HL-60/S4 (cell line): ENCODE results near the gene CRYGB.
"Not testable (repeated sequence)": the region's sequence is repeated elsewhere in the genome, so short reads cannot be mapped to it uniquely, and the experiment has no call there.

ENCODE experiments used
- in situ Hi-C: fragments of 300-500 bp; cut with MboI; formaldehyde crosslinking; loops from 2 replicates; pipeline ENCODE4 v1.14.3; 2022; ENCODE audit warnings: low sequenced_read_pairs

The CRYGB gene

GRCh38 chr2:208150956-208151355, 5.0 kb upstream of the CRYGB start:
- in situ Hi-C loops, result no loop called here

- in situ Hi-C loops, result no loop called here
Observed at GRCh38 chr2:208150094-208150493, 4.1 kb upstream of the CRYGB start.

- in situ Hi-C loops, result no loop called here
Observed at GRCh38 chr2:208148803-208149202, 2.8 kb upstream of the CRYGB start.

GRCh38 chr2:208147759-208148158, 1.8 kb upstream of the CRYGB start:
- in situ Hi-C loops, result no loop called here

GRCh38 chr2:208147008-208147407, 1.1 kb upstream of the CRYGB start:
- in situ Hi-C loops, result no loop called here

GRCh38 chr2:208142925-208143799, 2.8 kb downstream of the CRYGB start:
- in situ Hi-C loops, result no loop called here

- in situ Hi-C loops, result no loop called here
Observed at GRCh38 chr2:208142240-208142924, 3.6 kb downstream of the CRYGB start.

- in situ Hi-C loops, result no loop called here
Observed at GRCh38 chr2:208139447-208139846, 6.5 kb downstream of the CRYGB start.

GRCh38 chr2:208138334-208138733, 7.6 kb downstream of the CRYGB start:
- in situ Hi-C loops, result not testable (repeated sequence)

GRCh38 chr2:208136716-208137094, 9.3 kb downstream of the CRYGB start:
- in situ Hi-C loops, result no loop called here

GRCh38 chr2:208135794-208136715, 9.9 kb downstream of the CRYGB start:
- in situ Hi-C loops, result no loop called here

- in situ Hi-C loops, result no loop called here
Observed at GRCh38 chr2:208134928-208135586, 10.9 kb downstream of the CRYGB start.

- in situ Hi-C loops, result no loop called here
Observed at GRCh38 chr2:208130712-208131110, 15.2 kb downstream of the CRYGB start.

GRCh38 chr2:208129744-208130711, 15.9 kb downstream of the CRYGB start, which contains the start of gene CRYGC:
Gene CRYGC (minus strand): TSS chr2:208129828. CDS start chr2:208129792, 36 bp downstream.
- in situ Hi-C loops, result no loop called here

- in situ Hi-C loops, result no loop called here
Observed at GRCh38 chr2:208128136-208128535, 17.8 kb downstream of the CRYGB start.

GRCh38 chr2:208127090-208127489, 18.9 kb downstream of the CRYGB start:
- in situ Hi-C loops, result no loop called here

GRCh38 chr2:208125251-208125650, 20.7 kb downstream of the CRYGB start:
- in situ Hi-C loops, result no loop called here

- in situ Hi-C loops, result not testable (repeated sequence)
Observed at GRCh38 chr2:208124013-208124715, 21.8 kb downstream of the CRYGB start, which contains the start of gene CRYGD. Gene CRYGD (minus strand): TSS chr2:208124524. CDS start chr2:208124473, 51 bp downstream.

- in situ Hi-C loops, result no loop called here
Observed at GRCh38 chr2:208122248-208122647, 23.7 kb downstream of the CRYGB start.
